ENCODE results near the gene SCN2A. TPM values are rescaled to one million over a fixed set of nuclear protein-coding genes. Genes with fewer than 3 reads are reported as not detected.

The SCN2A gene
- total RNA-seq, 1 donor from 2014 or later, result 0.35 TPM

- Histone ChIP-seq H3K4me1 (peaks cover 5% of the 10 kb centered on the region), H3K4me3 (no peak overlapping the region), H3K27me3 (ENCODE audit: low read depth) (no peaks in the 10 kb centered on the region), H3K36me3 (no peaks in the 10 kb centered on the region), H3K27ac (no peak overlapping the region), H3K9me3 (no peaks in the 10 kb centered on the region)
- ATAC-seq, result no peak
- intact Hi-C loops (cut with DNase I), result no loop called here
- no peak for TF ChIP-seq CTCF (IDR thresholded peaks at IDR 0.05)
- no peak for DNase-seq
These were observed 196.4 kb downstream of the SCN2A start for GRCh38 chr2:165435611-165436010.

GRCh38 chr2:165436559-165436958 is 197.3 kb downstream of the SCN2A start:
- Histone ChIP-seq H3K4me3 (no peak overlapping the region), H3K27me3 (ENCODE audit: low read depth) (no peaks in the 10 kb centered on the region), H3K27ac (no peak overlapping the region), H3K4me1 (peaks cover 5% of the 10 kb centered on the region), H3K9me3 (no peaks in the 10 kb centered on the region), H3K36me3 (no peaks in the 10 kb centered on the region)
- TF ChIP-seq CTCF (IDR thresholded peaks at IDR 0.05), result no peak
- no peak for DNase-seq
- intact Hi-C loops (cut with DNase I), result no loop called here
- ATAC-seq, result no peak

- DNase-seq (no peak), ATAC-seq (no peak)
- Histone ChIP-seq H3K9me3 (no peaks in the 10 kb centered on the region), H3K27ac (no peak overlapping the region), H3K27me3 (ENCODE audit: low read depth) (no peaks in the 10 kb centered on the region), H3K4me1 (peaks cover 5% of the 10 kb centered on the region), H3K36me3 (no peaks in the 10 kb centered on the region), H3K4me3 (no peak overlapping the region)
- intact Hi-C loops (cut with DNase I), result no loop called here
- TF ChIP-seq CTCF (IDR thresholded peaks at IDR 0.05), result no peak
These were observed 201.2 kb downstream of the SCN2A start for GRCh38 chr2:165440367-165440766.

Other genes starting within 250 kb of the SCN2A start
- gene SCN3A, start 35.4 kb upstream of the SCN2A start, total RNA-seq, result 1.4 TPM
- gene CSRNP3, start 230.3 kb downstream of the SCN2A start, total RNA-seq, result 2.3 TPM